HepG2 (cell line): Measurements from ENCODE around the gene ABCC3. TPM values are rescaled to one million over a fixed set of nuclear protein-coding genes. Genes with fewer than 3 reads are reported as not detected.

Experiments
- ATAC-seq: fragments of 200-7000 bp; cut with Tn5 transposase; 3 replicates; pipeline ENCODE4 v1.9.1; 2020; ENCODE audit warnings: mild to moderate bottlenecking, moderate library complexity
- BruUV-seq: library from RNA; stranded (reverse); fragments of 400-500 nt; replicated peaks from 2 replicates; lab custom pipeline; 2021; lab: Mats Ljungman, UMichigan
- CTCF ChIA-PET: fragments of 300-600 bp; formaldehyde crosslinking; extraction: SDS; loops from one replicate; lab custom pipeline; 2021; ENCODE audit warnings: low total read pairs, inconsistent platforms, low intra/inter-chr PET ratio; lab: Yijun Ruan, JAX
- POLR2A ChIA-PET: fragments of 350-600 bp; sonication (Branson Sonifier 250); formaldehyde crosslinking; loops from one replicate; lab custom pipeline; 2020; ENCODE audit warnings: antibody characterized with exemption, inconsistent platforms; lab: Yijun Ruan, JAX
- DNase-seq: peaks from one replicate; pipeline ENCODE4 v3.0.0-alpha.2; 2015; ENCODE audit warnings: low spot score
- FAIRE-seq: peaks from 3 replicates; lab custom pipeline; 2011; peaks lifted over from hg19 to GRCh38; lab: Jason Lieb, UNC
- H2AFZ ChIP-seq: one replicate; pipeline ENCODE4 v1.6.1; 2011; ENCODE audit warnings: low read length, inconsistent platforms
- H3K27ac ChIP-seq: fragments of 300-600 bp; 3 replicates; pipeline ENCODE4 v1.8.0; 2011; ENCODE audit warnings: mixed run types, mild to moderate bottlenecking, mixed read lengths, low read length, inconsistent platforms; ENCODE audit not compliant: insufficient read depth; ENCODE audit errors: extremely low read length
- H3K27me3 ChIP-seq, 2 experiments: fragments of 200-600 bp in 1 of 2; 2 replicates in 1 of 2; 3 replicates in 1 of 2; pipeline versions ENCODE4 v1.6.0 to v1.8.0; 2011; ENCODE audit warnings: low read length in 2 of 2, mild to moderate bottlenecking in 2 of 2, moderate library complexity in 2 of 2, inconsistent platforms in 1 of 2; ENCODE audit not compliant: insufficient read depth in 2 of 2, control insufficient read depth in 1 of 2
- H3K36me3 ChIP-seq, 2 experiments: fragments of 200-600 bp in 1 of 2; replicated peaks in 1 of 2; 2 replicates in 1 of 2; 3 replicates in 1 of 2; pipeline versions ENCODE4 v1.5.1 to v1.8.0; 2011; ENCODE audit warnings: low read length in 2 of 2, inconsistent platforms in 1 of 2; ENCODE audit not compliant: insufficient read depth in 2 of 2, control insufficient read depth in 1 of 2
- H3K4me1 ChIP-seq: 2 replicates; pipeline ENCODE4 v1.5.1; 2012; ENCODE audit warnings: low read length, inconsistent platforms; ENCODE audit not compliant: insufficient read depth
- H3K4me2 ChIP-seq: 2 replicates; pipeline ENCODE4 v1.6.0; 2011; ENCODE audit warnings: low read depth, low read length, inconsistent platforms
- H3K4me3 ChIP-seq, 3 experiments: fragments of 200-600 bp in 1 of 3; sonication (generic), shearing (Covaris generic) in 1 of 3; replicated peaks in 1 of 3; 2 replicates each; pipeline ENCODE4 v1.5.1; 2011 to 2016; ENCODE audit warnings: low read length in 3 of 3, inconsistent platforms in 2 of 3, low read depth in 2 of 3, mild to moderate bottlenecking in 2 of 3, control low read depth in 1 of 3, mixed read lengths in 1 of 3; ENCODE audit not compliant: insufficient read depth in 1 of 3
- H3K79me2 ChIP-seq: one replicate; pipeline ENCODE4 v1.6.1; 2011; ENCODE audit warnings: low read length, inconsistent platforms; ENCODE audit not compliant: insufficient read depth
- H3K9ac ChIP-seq: 2 replicates; pipeline ENCODE4 v1.6.0; 2011; ENCODE audit warnings: mild to moderate bottlenecking, low read depth, low read length, inconsistent platforms; ENCODE audit not compliant: insufficient read depth
- H3K9me3 ChIP-seq: 2 replicates; pipeline ENCODE4 v1.5.1; 2012; ENCODE audit warnings: mild to moderate bottlenecking, low read length
- H4K20me1 ChIP-seq: 2 replicates; pipeline ENCODE4 v1.6.0; 2011; ENCODE audit warnings: inconsistent platforms, mild to moderate bottlenecking, low read length, moderate library complexity; ENCODE audit not compliant: insufficient read depth
- CBX1 ChIP-seq: IDR thresholded peaks from one replicate; pipeline ENCODE4 v1.6.1; 2016; ENCODE audit warnings: antibody characterized with exemption, low read depth
- HNRNPH1 ChIP-seq: fragments of 200-400 bp; formaldehyde crosslinking; optimal IDR thresholded peaks from 2 replicates; pipeline ENCODE3; 2017; ENCODE audit warnings: mild to moderate bottlenecking, low read depth, low read length
- KLF12 ChIP-seq: sonication (generic); formaldehyde crosslinking; IDR thresholded peaks from 2 replicates; pipeline ENCODE4 v1.4.0; 2020; ENCODE audit warnings: missing genetic modification reagents, borderline replicate concordance
- ZNF12 ChIP-seq: sonication (generic); formaldehyde crosslinking; IDR thresholded peaks from 2 replicates; pipeline ENCODE4 v1.5.0; 2020; ENCODE audit warnings: missing genetic modification reagents
- WGBS: methylation state at CpG from one replicate; pipeline ENCODE4 v1.1.6; 2017; ENCODE audit warnings: low lambda C conversion rate; 5-methylcytosine and 5-hydroxymethylcytosine counted together
- in situ Hi-C: cut with HindIII; loops from 2 replicates; pipeline ENCODE4 v1.10.0; 2017; ENCODE audit warnings: low pct_unique_long_range_greater_than_20kb; ENCODE audit not compliant: extremely low pct_ligation_motif_present
- intact Hi-C: fragments of 100-400 bp; cut with micrococcal nuclease; formaldehyde crosslinking; loops from one replicate; pipeline ENCODE4 v1.10.0; 2022; ENCODE audit not compliant: unreplicated experiment
- polyA plus RNA-seq, 8 experiments: library from polyadenylated mRNA; depleted of rRNA in 3 of 8; stranded (reverse) in 7 of 8; unstranded in 1 of 8; fragments of >200 nt; fragmentation: Illumina TruSeq in 4 of 8; extraction: Trizol in 4 of 8; gene quantifications; 2 replicates each; pipeline versions ENCODE4 v1.2.1 to v1.2.3, GENCODE V29; 2011 to 2016; ENCODE audit warnings: low read depth in 4 of 8, missing spikeins in 1 of 8, mixed read lengths in 1 of 8; ENCODE audit not compliant: insufficient read depth in 1 of 8
- total RNA-seq, 5 experiments: library from RNA; depleted of rRNA; stranded (reverse); fragments of >200 nt; fragmentation: Illumina TruSeq; extraction: Trizol; gene quantifications; 2 replicates each; pipeline ENCODE4 v1.2.3, GENCODE V29; 2016; ENCODE audit warnings: low read depth in 1 of 5
- TF ChIP-seq, protein P1 (sequence below): IDR thresholded peaks from 2 replicates; pipeline ENCODE4 v1.6.1; 2012; ENCODE audit warnings: low read length, improper control_type of control experiment
- TF ChIP-seq, protein P2 (sequence below): sonication (generic); formaldehyde crosslinking; IDR thresholded peaks from 2 replicates; pipeline ENCODE4 v1.8.1; 2023; ENCODE audit warnings: missing genetic modification reagents, inconsistent platforms, borderline replicate concordance
- TF ChIP-seq, protein P3 (sequence below), 2 experiments: sonication (generic) in 1 of 2; formaldehyde crosslinking in 1 of 2; IDR thresholded peaks; 2 replicates each; pipeline versions ENCODE4 v1.6.1 to v1.9.0; 2014 to 2022; ENCODE audit warnings: antibody characterized with exemption in 1 of 2, borderline replicate concordance in 1 of 2, inconsistent platforms in 1 of 2, low read depth in 1 of 2, missing genetic modification reagents in 1 of 2
- TF ChIP-seq, protein P4 (sequence below): sonication (generic); formaldehyde crosslinking; IDR thresholded peaks from 2 replicates; pipeline ENCODE4 v1.4.0; 2020; ENCODE audit warnings: mild to moderate bottlenecking, low read depth, missing genetic modification reagents

ABCC3 gene
- total and polyA plus RNA-seq, 2 of the 13 experiments (the other 11 are each of a cell fraction or from before 2014, with no cell fraction given), result 25.2 to 50.7 TPM

DNA sequence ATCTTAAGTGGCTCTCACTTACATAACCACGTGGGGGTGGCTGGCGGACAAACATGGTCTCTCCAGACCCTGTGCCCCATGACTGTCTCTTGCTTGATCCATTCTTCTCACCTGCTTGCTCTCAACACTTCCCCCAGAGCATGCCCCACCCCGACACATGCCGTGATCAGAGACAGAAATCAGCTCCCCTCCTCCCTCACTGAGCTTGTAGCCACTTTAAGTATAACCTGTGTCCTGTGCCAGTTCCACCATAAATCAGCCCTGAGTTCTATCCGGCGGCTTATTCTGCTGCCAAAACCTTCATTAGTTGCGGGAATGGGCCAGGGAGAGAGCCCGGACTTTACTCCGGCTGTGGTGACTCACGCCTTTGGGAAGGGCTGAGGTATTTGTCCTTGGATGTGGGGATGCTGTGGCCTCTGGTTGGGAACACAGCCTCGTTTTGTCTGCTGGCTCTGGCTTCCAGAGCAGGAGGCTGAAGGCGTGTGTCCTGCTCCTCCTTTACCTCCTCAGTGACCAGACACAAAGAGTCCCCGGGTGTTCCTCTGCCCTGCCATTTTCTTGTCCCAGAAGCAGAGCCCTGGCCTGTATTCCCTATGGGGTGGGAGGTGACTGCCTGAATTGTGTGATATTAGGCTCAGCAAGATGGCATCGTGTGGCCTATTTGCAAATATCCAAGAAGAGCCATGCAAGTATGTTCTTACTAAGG is 52.0 kb downstream of the ABCC3 start:
- Histone ChIP-seq H4K20me1 (no peaks in the 10 kb centered on the region), H3K4me3 (peak overlapping the region; percentile 33 to 75 (median 66)), H3K4me1 (peaks cover 98% of the 10 kb centered on the region), H3K36me3 (no peaks in the 10 kb centered on the region), H3K9ac (peak overlapping the region; percentile 87), H3K27me3 (no peaks in the 10 kb centered on the region; a peak in 1 of 5 replicates), H3K4me2 (peak overlapping the region; percentile 93), H3K79me2 (peaks cover 18% of the 10 kb centered on the region), H3K27ac (peak overlapping the region; percentile 99), H3K9me3 (no peaks in the 10 kb centered on the region), H2AFZ (no peak overlapping the region)
- in situ Hi-C loops, result no loop called here
- DNase-seq (peak; percentile 98), ATAC-seq (peak; percentile 78), FAIRE-seq (peak; percentile 100)
- CTCF ChIA-PET, result no interaction called here
- intact Hi-C loops, result loop anchor here (2.0 kb wide), 1 partner anchor 52 kb away; the partner anchor contains the start of gene ABCC3
- 2% methylated on average over 14 of the region's 14 CpGs for WGBS
- POLR2A ChIA-PET, result interaction anchor here (0.8 to 21.3 kb wide), 20 partner anchors 8 to 207 kb away, joined by 3 to 839 read pairs (median 8); partner anchors contain the start of genes ABCC3, ANKRD40, CACNA1G and LUC7L3
- BruUV-seq, result no TSS peak
- TF ChIP-seq HNRNPH1 (no peak), CBX1 (peak; percentile 20), ZNF12 (CRISPR knock-in tag) (peak; percentile 64; the same call in 1 of the 2 replicates), KLF12 (CRISPR knock-in tag) (peak; percentile 54; the same call in 1 of the 2 replicates)
- TF ChIP-seq, protein P1, sequence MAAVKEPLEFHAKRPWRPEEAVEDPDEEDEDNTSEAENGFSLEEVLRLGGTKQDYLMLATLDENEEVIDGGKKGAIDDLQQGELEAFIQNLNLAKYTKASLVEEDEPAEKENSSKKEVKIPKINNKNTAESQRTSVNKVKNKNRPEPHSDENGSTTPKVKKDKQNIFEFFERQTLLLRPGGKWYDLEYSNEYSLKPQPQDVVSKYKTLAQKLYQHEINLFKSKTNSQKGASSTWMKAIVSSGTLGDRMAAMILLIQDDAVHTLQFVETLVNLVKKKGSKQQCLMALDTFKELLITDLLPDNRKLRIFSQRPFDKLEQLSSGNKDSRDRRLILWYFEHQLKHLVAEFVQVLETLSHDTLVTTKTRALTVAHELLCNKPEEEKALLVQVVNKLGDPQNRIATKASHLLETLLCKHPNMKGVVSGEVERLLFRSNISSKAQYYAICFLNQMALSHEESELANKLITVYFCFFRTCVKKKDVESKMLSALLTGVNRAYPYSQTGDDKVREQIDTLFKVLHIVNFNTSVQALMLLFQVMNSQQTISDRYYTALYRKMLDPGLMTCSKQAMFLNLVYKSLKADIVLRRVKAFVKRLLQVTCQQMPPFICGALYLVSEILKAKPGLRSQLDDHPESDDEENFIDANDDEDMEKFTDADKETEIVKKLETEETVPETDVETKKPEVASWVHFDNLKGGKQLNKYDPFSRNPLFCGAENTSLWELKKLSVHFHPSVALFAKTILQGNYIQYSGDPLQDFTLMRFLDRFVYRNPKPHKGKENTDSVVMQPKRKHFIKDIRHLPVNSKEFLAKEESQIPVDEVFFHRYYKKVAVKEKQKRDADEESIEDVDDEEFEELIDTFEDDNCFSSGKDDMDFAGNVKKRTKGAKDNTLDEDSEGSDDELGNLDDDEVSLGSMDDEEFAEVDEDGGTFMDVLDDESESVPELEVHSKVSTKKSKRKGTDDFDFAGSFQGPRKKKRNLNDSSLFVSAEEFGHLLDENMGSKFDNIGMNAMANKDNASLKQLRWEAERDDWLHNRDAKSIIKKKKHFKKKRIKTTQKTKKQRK, result no peak
- TF ChIP-seq, protein P2, sequence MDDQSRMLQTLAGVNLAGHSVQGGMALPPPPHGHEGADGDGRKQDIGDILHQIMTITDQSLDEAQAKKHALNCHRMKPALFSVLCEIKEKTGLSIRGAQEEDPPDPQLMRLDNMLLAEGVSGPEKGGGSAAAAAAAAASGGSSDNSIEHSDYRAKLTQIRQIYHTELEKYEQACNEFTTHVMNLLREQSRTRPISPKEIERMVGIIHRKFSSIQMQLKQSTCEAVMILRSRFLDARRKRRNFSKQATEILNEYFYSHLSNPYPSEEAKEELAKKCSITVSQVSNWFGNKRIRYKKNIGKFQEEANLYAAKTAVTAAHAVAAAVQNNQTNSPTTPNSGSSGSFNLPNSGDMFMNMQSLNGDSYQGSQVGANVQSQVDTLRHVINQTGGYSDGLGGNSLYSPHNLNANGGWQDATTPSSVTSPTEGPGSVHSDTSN, result no peak
- TF ChIP-seq, protein P3, sequence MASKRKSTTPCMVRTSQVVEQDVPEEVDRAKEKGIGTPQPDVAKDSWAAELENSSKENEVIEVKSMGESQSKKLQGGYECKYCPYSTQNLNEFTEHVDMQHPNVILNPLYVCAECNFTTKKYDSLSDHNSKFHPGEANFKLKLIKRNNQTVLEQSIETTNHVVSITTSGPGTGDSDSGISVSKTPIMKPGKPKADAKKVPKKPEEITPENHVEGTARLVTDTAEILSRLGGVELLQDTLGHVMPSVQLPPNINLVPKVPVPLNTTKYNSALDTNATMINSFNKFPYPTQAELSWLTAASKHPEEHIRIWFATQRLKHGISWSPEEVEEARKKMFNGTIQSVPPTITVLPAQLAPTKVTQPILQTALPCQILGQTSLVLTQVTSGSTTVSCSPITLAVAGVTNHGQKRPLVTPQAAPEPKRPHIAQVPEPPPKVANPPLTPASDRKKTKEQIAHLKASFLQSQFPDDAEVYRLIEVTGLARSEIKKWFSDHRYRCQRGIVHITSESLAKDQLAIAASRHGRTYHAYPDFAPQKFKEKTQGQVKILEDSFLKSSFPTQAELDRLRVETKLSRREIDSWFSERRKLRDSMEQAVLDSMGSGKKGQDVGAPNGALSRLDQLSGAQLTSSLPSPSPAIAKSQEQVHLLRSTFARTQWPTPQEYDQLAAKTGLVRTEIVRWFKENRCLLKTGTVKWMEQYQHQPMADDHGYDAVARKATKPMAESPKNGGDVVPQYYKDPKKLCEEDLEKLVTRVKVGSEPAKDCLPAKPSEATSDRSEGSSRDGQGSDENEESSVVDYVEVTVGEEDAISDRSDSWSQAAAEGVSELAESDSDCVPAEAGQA (IDR thresholded peaks at IDR 0.05; ENCODE audit: low read depth), result no peak
- TF ChIP-seq, protein P3 (CRISPR knock-in tag; IDR thresholded peaks at IDR 0.05; ENCODE audit: borderline replicate concordance), result peak; percentile 72
- TF ChIP-seq, protein P4, sequence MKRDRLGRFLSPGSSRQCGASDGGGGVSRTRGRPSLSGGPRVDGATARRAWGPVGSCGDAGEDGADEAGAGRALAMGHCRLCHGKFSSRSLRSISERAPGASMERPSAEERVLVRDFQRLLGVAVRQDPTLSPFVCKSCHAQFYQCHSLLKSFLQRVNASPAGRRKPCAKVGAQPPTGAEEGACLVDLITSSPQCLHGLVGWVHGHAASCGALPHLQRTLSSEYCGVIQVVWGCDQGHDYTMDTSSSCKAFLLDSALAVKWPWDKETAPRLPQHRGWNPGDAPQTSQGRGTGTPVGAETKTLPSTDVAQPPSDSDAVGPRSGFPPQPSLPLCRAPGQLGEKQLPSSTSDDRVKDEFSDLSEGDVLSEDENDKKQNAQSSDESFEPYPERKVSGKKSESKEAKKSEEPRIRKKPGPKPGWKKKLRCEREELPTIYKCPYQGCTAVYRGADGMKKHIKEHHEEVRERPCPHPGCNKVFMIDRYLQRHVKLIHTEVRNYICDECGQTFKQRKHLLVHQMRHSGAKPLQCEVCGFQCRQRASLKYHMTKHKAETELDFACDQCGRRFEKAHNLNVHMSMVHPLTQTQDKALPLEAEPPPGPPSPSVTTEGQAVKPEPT (CRISPR knock-in tag), result 0 out of 2 replicates have a peak, but pooled peaks have one; percentile 34
